Measurements from ENCODE around the gene KIAA1671.

The KIAA1671 gene

DNA sequence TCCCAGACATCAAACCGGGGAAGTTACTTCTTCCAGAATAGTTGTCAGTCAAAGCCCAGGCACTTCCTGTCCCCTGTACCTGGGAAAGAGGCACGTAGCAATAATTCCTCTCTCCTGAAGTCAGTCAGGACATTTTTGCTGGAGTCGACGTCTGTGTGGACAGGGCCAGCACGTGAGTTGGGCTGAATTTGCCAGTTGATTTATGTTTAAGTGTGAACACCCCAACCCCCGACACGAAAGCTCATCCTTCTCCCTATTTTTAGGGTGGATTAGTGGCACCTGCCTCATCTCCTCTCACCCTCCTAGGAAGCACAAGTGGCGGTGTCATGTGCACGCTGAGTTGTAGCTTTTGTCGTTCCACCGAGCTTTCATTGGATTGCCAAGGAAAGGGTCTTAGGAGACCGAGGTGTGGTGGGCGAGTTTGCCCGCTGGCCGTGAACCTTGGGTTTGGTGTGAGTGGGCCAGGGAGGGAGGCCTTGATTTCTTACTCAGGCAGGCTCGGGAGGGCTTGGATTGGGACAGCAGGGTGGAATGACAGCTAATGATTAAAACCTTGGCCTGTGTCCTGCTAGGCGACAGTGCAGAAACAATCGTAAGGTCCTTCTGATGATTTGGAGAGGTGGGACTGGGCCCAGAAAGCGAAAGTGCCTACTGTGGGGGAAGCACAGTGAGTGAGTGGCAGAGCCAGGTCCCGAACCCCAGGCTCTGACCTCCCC is 160.2 kb downstream of the KIAA1671 start:
- TF ChIP-seq CTCF (IDR thresholded peaks at IDR 0.05; ENCODE audit: low read length) = no peak
- no peak for TF ChIP-seq EZH2 (IDR thresholded peaks at IDR 0.05; ENCODE audit: borderline replicate concordance, low read length)
- H3K9ac ChIP-seq (ENCODE audit: low read length) = no peak overlapping the region
- H4K20me1 ChIP-seq (ENCODE audit: insufficient read depth, low read length) = no peaks in the 10 kb centered on the region

DNA sequence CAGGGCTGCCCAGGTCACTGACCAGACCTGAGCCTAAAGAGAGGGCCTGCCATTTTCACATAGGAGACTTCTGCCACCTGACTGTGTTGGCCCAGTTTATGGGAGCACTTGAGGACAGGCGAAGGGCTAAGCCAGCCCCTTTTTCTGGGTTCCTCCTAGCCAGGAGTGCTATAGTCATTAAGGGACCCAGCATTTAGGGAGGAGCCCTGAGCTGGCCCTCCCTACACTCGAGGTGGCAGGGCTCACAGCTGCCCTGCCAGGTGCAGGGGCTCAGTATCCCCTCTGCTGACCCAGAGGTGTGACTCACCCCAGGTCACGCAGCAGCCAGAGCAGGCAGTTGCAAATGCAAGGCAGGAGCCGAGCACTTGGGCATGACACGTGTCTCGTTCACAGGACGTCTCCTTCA is 160.8 kb downstream of the KIAA1671 start:
- TF ChIP-seq CTCF (IDR thresholded peaks at IDR 0.05; ENCODE audit: low read length) (no peak), EZH2 (IDR thresholded peaks at IDR 0.05; ENCODE audit: borderline replicate concordance, low read length) (no peak)
- Histone ChIP-seq H4K20me1 (ENCODE audit: insufficient read depth, low read length) (no peaks in the 10 kb centered on the region), H3K79me2 (ENCODE audit: insufficient read depth, low read length) (no peaks in the 10 kb centered on the region), H3K36me3 (ENCODE audit: insufficient read depth, low read length) (no peaks in the 10 kb centered on the region), H3K9me3 (ENCODE audit: low read length) (no peaks in the 10 kb centered on the region), H3K9ac (ENCODE audit: low read length) (no peak overlapping the region), H3K4me3 (ENCODE audit: low read depth, low read length, poor library complexity, severe bottlenecking) (no peak overlapping the region), H3K9me2 (ENCODE audit: low read depth, low read length) (no peaks in the 10 kb centered on the region), H3F3A (ENCODE audit: insufficient read depth, low read length) (no peaks in the 10 kb centered on the region), H3K27me3 (ENCODE audit: insufficient read depth, low read length) (peaks cover 4% of the 10 kb centered on the region; the same call in 1 of the 2 replicates), H3K27ac (ENCODE audit: low read depth, low read length, poor library complexity, severe bottlenecking) (no peak overlapping the region), H3K4me2 (ENCODE audit: low read length) (no peak overlapping the region), H2AFZ (ENCODE audit: low read length) (no peak overlapping the region), H3K4me1 (ENCODE audit: insufficient read depth, low read length, severe bottlenecking) (peaks cover 4% of the 10 kb centered on the region)

More for the DNA sequence above, 160.2 kb downstream of the KIAA1671 start:
- no peaks in the 10 kb centered on the region for H3K9me3 ChIP-seq (ENCODE audit: low read length)
- H3K36me3 ChIP-seq (ENCODE audit: insufficient read depth, low read length) = no peaks in the 10 kb centered on the region
- no peaks in the 10 kb centered on the region for H3F3A ChIP-seq (ENCODE audit: insufficient read depth, low read length)
- no peak overlapping the region for H2AFZ ChIP-seq (ENCODE audit: low read length)
- H3K9me2 ChIP-seq (ENCODE audit: low read depth, low read length) = no peaks in the 10 kb centered on the region
- H3K4me2 ChIP-seq (ENCODE audit: low read length) = no peak overlapping the region
- H3K27ac ChIP-seq (ENCODE audit: low read depth, low read length, poor library complexity, severe bottlenecking) = no peak overlapping the region
- peaks cover 4% of the 10 kb centered on the region; the same call in 1 of the 2 replicates for H3K27me3 ChIP-seq (ENCODE audit: insufficient read depth, low read length)
- peaks cover 4% of the 10 kb centered on the region for H3K4me1 ChIP-seq (ENCODE audit: insufficient read depth, low read length, severe bottlenecking)
- H3K4me3 ChIP-seq (ENCODE audit: low read depth, low read length, poor library complexity, severe bottlenecking) = no peak overlapping the region
- no peaks in the 10 kb centered on the region for H3K79me2 ChIP-seq (ENCODE audit: insufficient read depth, low read length)

DNA sequence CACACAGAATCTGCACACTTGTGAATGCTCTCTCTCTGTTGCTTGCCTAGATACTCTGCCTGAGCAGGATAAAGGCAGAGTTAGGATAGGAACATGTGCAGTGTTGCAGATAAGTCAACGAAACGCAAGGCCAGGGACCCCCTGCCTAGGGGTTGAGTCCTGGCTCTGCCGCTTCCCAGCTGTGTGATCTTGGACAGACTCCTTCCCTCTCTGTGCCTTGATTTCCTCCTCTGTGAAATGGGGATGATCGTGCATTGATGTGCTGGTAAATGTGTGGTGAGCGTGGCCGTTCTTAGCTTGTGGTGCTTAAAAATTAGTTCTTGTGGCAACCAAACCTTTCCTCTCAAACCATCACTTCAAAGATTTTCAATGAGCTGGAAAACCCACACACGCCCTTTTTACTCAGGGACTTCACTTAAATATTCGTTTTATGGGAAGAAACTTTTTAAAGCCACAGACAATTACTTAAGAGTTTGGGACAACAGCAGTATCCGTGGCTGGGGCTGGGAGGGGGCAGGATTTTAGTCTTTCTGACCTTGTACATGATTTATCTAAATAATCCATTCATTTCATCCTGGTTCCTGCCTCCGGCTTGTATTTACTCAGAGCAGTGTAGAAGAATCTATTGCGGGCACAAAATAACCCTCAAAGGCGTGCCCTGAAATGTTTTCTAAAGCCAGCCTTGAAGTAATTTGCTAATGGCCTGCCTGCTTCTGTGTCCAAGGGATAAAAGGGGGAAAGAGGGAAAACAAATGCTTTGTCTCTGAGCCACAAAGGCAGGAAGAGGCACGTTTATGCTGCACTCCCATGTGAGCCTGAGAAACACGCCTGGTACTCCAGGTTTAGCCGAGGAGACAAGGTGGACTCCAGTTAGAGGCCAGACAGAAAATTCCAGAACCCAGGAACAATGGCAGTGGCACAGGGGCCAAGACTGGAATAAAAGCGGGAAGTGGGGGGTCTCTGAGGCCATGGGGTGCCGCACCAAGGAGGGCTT is 162.2 kb downstream of the KIAA1671 start:
- H3K27ac ChIP-seq (ENCODE audit: low read depth, low read length, poor library complexity, severe bottlenecking) = no peak overlapping the region
- H4K20me1 ChIP-seq (ENCODE audit: insufficient read depth, low read length) = no peaks in the 10 kb centered on the region
- H3K9me3 ChIP-seq (ENCODE audit: low read length) = no peaks in the 10 kb centered on the region
- H3K4me2 ChIP-seq (ENCODE audit: low read length) = no peak overlapping the region
- no peaks in the 10 kb centered on the region for H3K9me2 ChIP-seq (ENCODE audit: low read depth, low read length)
- no peaks in the 10 kb centered on the region for H3F3A ChIP-seq (ENCODE audit: insufficient read depth, low read length)
- no peak overlapping the region for H3K4me3 ChIP-seq (ENCODE audit: low read depth, low read length, poor library complexity, severe bottlenecking)
- peaks cover 4% of the 10 kb centered on the region for H3K4me1 ChIP-seq (ENCODE audit: insufficient read depth, low read length, severe bottlenecking)
- no peak overlapping the region for H3K9ac ChIP-seq (ENCODE audit: low read length)
- no peaks in the 10 kb centered on the region for H3K36me3 ChIP-seq (ENCODE audit: insufficient read depth, low read length)
- no peaks in the 10 kb centered on the region for H3K27me3 ChIP-seq (ENCODE audit: insufficient read depth, low read length)
- TF ChIP-seq CTCF (IDR thresholded peaks at IDR 0.05; ENCODE audit: low read length) = no peak
- no peak for TF ChIP-seq EZH2 (IDR thresholded peaks at IDR 0.05; ENCODE audit: borderline replicate concordance, low read length)
- H2AFZ ChIP-seq (ENCODE audit: low read length) = no peak overlapping the region
- no peaks in the 10 kb centered on the region for H3K79me2 ChIP-seq (ENCODE audit: insufficient read depth, low read length)
